HCT116 (cell line): ENCODE data around the gene APPBP2. TPM values are rescaled to one million over a fixed set of nuclear protein-coding genes. Genes with fewer than 3 reads are reported as not detected.
A peak's percentile ranks its signal among the peaks of the same experiment; 100 is the strongest.

Experiments
- ATAC-seq: fragments of 200-7000 bp; cut with Tn5 transposase; 2 replicates; pipeline ENCODE4 v1.9.1; 2020; ENCODE audit warnings: mild to moderate bottlenecking, moderate library complexity
- BruUV-seq: library from RNA; stranded (reverse); fragments of 400-500 nt; replicated peaks from 2 replicates; lab custom pipeline; 2021; lab: Mats Ljungman, UMichigan
- CTCF ChIA-PET: fragments of 300-600 bp; sonication (Branson Sonifier 250); formaldehyde crosslinking; loops from one replicate; lab custom pipeline; 2021; ENCODE audit warnings: antibody characterized with exemption; lab: Charles Lee
- POLR2A ChIA-PET: fragments of 300-600, 350-600 bp; sonication (Branson Sonifier 250); formaldehyde crosslinking; loops from one replicate; lab custom pipeline; 2021; ENCODE audit warnings: antibody characterized with exemption; lab: Charles Lee
- RAD21 ChIA-PET, 2 experiments: fragments of 300-600 bp; sonication (Branson Sonifier 250); formaldehyde crosslinking; loops; one replicate each; lab custom pipeline; 2023; ENCODE audit warnings: low total read pairs in 2 of 2; ENCODE audit not compliant: uncharacterized antibody in 2 of 2, unreplicated experiment in 2 of 2, low non-redundant PET in 1 of 2; lab: Charles Lee
- DNase-seq: peaks from one replicate; pipeline ENCODE4 v3.0.0-alpha.2; 2010; ENCODE audit warnings: low read depth, low spot score
- H2AFZ ChIP-seq: fragments of 200-600 bp; shearing (Covaris generic), sonication (generic); 2 replicates; pipeline ENCODE4 v1.6.1; 2017; ENCODE audit warnings: low read depth, mixed run types, mixed read lengths, antibody characterized with exemption, low read length; ENCODE audit not compliant: poor library complexity, severe bottlenecking
- H3K27ac ChIP-seq: 2 replicates; pipeline ENCODE4 v1.5.1; 2012; ENCODE audit warnings: low read depth, low read length
- H3K27me3 ChIP-seq: fragments of 200-600 bp; sonication (generic); 2 replicates; pipeline ENCODE4 v1.6.1; 2016; ENCODE audit warnings: mixed run types, low read length, mixed read lengths; ENCODE audit not compliant: insufficient read depth
- H3K36me3 ChIP-seq, 2 experiments: fragments of 200-500 bp in 1 of 2; fragments of 200-600 bp in 1 of 2; sonication (Bioruptor generic) in 1 of 2; sonication (generic) in 1 of 2; 2 replicates each; pipeline versions ENCODE4 v1.5.1 to v1.6.1; 2014 to 2016; ENCODE audit warnings: low read length in 2 of 2, inconsistent platforms in 1 of 2, mixed read lengths in 1 of 2, mixed run types in 1 of 2; ENCODE audit not compliant: insufficient read depth in 2 of 2, control insufficient read depth in 1 of 2
- H3K4me1 ChIP-seq, 2 experiments: fragments of 200-600 bp in 1 of 2; sonication (generic) in 1 of 2; 2 replicates each; pipeline versions ENCODE4 v1.5.1 to v1.6.1; 2012 to 2017; ENCODE audit warnings: low read length in 2 of 2, inconsistent platforms in 1 of 2, mild to moderate bottlenecking in 1 of 2, mixed read lengths in 1 of 2, mixed run types in 1 of 2, moderate library complexity in 1 of 2; ENCODE audit not compliant: insufficient read depth in 2 of 2, control insufficient read depth in 1 of 2
- H3K4me2 ChIP-seq: fragments of 200-600 bp; sonication (generic); 2 replicates; pipeline ENCODE4 v1.6.1; 2017; ENCODE audit warnings: mixed run types, low read length, mixed read lengths
- H3K4me3 ChIP-seq, 2 experiments: fragments of 200-600 bp in 1 of 2; sonication (generic) in 1 of 2; replicated peaks in 1 of 2; 2 replicates each; pipeline ENCODE4 v1.5.1; 2011 to 2016; ENCODE audit warnings: low read length in 2 of 2, control low read depth in 1 of 2, low read depth in 1 of 2, mild to moderate bottlenecking in 1 of 2, mixed read lengths in 1 of 2, mixed run types in 1 of 2
- H3K79me2 ChIP-seq: fragments of 200-600 bp; sonication (generic); 2 replicates; pipeline ENCODE4 v1.6.1; 2017; ENCODE audit warnings: mild to moderate bottlenecking, mixed run types, low read length, moderate library complexity, mixed read lengths; ENCODE audit not compliant: insufficient read depth
- H3K9ac ChIP-seq: fragments of 200-600 bp; sonication (generic); 2 replicates; pipeline ENCODE4 v1.6.1; 2016; ENCODE audit warnings: low read length, mixed read lengths
- H3K9me2 ChIP-seq: fragments of 200-600 bp; sonication (generic), shearing (Covaris generic); 2 replicates; pipeline ENCODE4 v1.6.1; 2017; ENCODE audit warnings: mixed run types, mild to moderate bottlenecking, moderate library complexity; ENCODE audit not compliant: insufficient read depth
- H3K9me3 ChIP-seq, 2 experiments: fragments of 200-500 bp in 1 of 2; fragments of 200-600 bp in 1 of 2; sonication (Bioruptor generic) in 1 of 2; sonication (generic) in 1 of 2; 2 replicates each; pipeline ENCODE4 v1.6.1; 2014 to 2017; ENCODE audit warnings: low read length in 2 of 2, mixed read lengths in 2 of 2, inconsistent platforms in 1 of 2, low read depth in 1 of 2, mild to moderate bottlenecking in 1 of 2, mixed run types in 1 of 2, moderate library complexity in 1 of 2; ENCODE audit not compliant: control insufficient read depth in 1 of 2, insufficient read depth in 1 of 2
- H4K20me1 ChIP-seq: fragments of 200-600 bp; sonication (generic), shearing (Covaris generic); 2 replicates; pipeline ENCODE4 v1.6.1; 2017; ENCODE audit warnings: mixed run types, mild to moderate bottlenecking, moderate library complexity; ENCODE audit not compliant: insufficient read depth
- CBX3 ChIP-seq: IDR thresholded peaks from 2 replicates; pipeline ENCODE4 v1.6.1; 2012; ENCODE audit warnings: low read depth
- CEBPB ChIP-seq: IDR thresholded peaks from 2 replicates; pipeline ENCODE4 v1.6.1; 2012; ENCODE audit warnings: low read depth
- CTCF ChIP-seq, 3 experiments: fragments of 200-600 bp in 1 of 3; sonication (generic) in 1 of 3; IDR thresholded peaks in 2 of 3; conservative IDR thresholded peaks in 1 of 3; 2 replicates each; pipeline ENCODE4 v1.5.1; 2012 to 2017; ENCODE audit warnings: low read depth in 2 of 3, low read length in 2 of 3, antibody characterized with exemption in 1 of 3, borderline replicate concordance in 1 of 3, control low read depth in 1 of 3, mild to moderate bottlenecking in 1 of 3, mixed read lengths in 1 of 3, mixed run types in 1 of 3, moderate library complexity in 1 of 3; ENCODE audit not compliant: insufficient read depth in 1 of 3
- EGR1 ChIP-seq: IDR thresholded peaks from 2 replicates; pipeline ENCODE4 v1.6.1; 2012; ENCODE audit warnings: low read depth
- ELF1 ChIP-seq: IDR thresholded peaks from 2 replicates; pipeline ENCODE4 v1.6.1; 2012; ENCODE audit warnings: low read depth, borderline replicate concordance
- POLR2A ChIP-seq: IDR thresholded peaks from 2 replicates; pipeline ENCODE4 v1.7.0; 2011; ENCODE audit warnings: borderline replicate concordance; ENCODE audit not compliant: insufficient read depth, insufficient read length; ENCODE audit errors: extremely low read depth
- POLR2AphosphoS5 ChIP-seq: IDR thresholded peaks from 2 replicates; pipeline ENCODE4 v1.6.1; 2011; ENCODE audit warnings: mild to moderate bottlenecking, low read depth, low read length, moderate library complexity
- SIN3A ChIP-seq: IDR thresholded peaks from 2 replicates; pipeline ENCODE4 v1.6.1; 2012; ENCODE audit warnings: low read depth
- SRF ChIP-seq: IDR thresholded peaks from 2 replicates; pipeline ENCODE4 v1.6.1; 2012; ENCODE audit warnings: low read depth
- TCF7L2 ChIP-seq: IDR thresholded peaks from 2 replicates; pipeline ENCODE4 v1.7.0; 2011; ENCODE audit warnings: borderline replicate concordance, inconsistent platforms; ENCODE audit not compliant: insufficient read depth, insufficient read length; ENCODE audit errors: extremely low read depth
- ZBTB33 ChIP-seq: IDR thresholded peaks from 2 replicates; pipeline ENCODE4 v1.6.1; 2011; ENCODE audit warnings: mild to moderate bottlenecking, low read length, moderate library complexity; ENCODE audit not compliant: insufficient replicate concordance; ENCODE audit errors: extremely low read depth
- ZNF274 ChIP-seq: fragments of 200-500 bp; sonication (Bioruptor generic); IDR thresholded peaks from 2 replicates; pipeline ENCODE4 v1.6.1; 2014; ENCODE audit warnings: mild to moderate bottlenecking, low read depth, low read length, inconsistent platforms
- intact Hi-C: fragments of 100-400 bp; cut with micrococcal nuclease; formaldehyde crosslinking; loops from 2 replicates; pipeline ENCODE4 v1.10.0; 2022
- total RNA-seq: library from RNA; stranded (reverse); gene quantifications from one replicate; pipeline ENCODE4 v1.2.1, GENCODE V29; 2021; ENCODE audit not compliant: unreplicated experiment
- TF ChIP-seq, protein P1 (sequence below): IDR thresholded peaks from 2 replicates; pipeline ENCODE4 v1.6.1; 2012

The APPBP2 gene
- total RNA-seq, 1 experiment from 2014 or later, result 35.8 TPM

DNA sequence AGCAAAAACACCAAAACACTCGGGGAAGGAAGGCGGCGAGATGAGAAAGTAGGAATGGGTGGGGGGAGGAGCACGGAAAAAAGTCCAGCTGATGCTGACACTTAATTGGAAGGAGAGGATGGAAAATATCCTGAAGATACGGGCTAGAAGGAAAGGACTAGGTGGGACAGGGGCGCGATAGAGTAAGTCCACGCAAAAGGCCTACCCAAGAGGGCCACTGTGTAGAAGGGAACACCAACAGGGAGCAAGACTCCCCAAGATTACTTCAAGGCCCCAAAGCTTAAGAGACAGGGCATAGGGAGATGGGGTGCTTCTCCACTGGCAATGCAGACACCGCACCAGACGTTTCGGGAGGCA is 736 bp downstream of the APPBP2 start:
- BruUV-seq, result no TSS peak
- peaks cover 5 to 7% of the 10 kb centered on the region in 2 experiments; a peak in 2 of 4 replicates for H3K36me3 ChIP-seq
- ChIA-PET CTCF (no interaction called here), RAD21 (no interaction called here), POLR2A (interaction anchor here (2.1 kb wide), 1 partner anchor 18 kb away, joined by 5 read pairs; no protein-coding TSS in a partner anchor)
- peak overlapping the region; percentile 83 for H3K9ac ChIP-seq
- TF ChIP-seq, protein P1, sequence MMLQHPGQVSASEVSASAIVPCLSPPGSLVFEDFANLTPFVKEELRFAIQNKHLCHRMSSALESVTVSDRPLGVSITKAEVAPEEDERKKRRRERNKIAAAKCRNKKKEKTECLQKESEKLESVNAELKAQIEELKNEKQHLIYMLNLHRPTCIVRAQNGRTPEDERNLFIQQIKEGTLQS, result no peak
- no peak for TF ChIP-seq POLR2A
- TF ChIP-seq TCF7L2, result peak; percentile 91
- TF ChIP-seq ELF1, result no peak
- no peak for TF ChIP-seq CEBPB
- TF ChIP-seq ZNF274, result no peak
- TF ChIP-seq SRF, result no peak
- TF ChIP-seq POLR2AphosphoS5, result no peak
- no peak for TF ChIP-seq CBX3
- H3K4me2 ChIP-seq, result peak overlapping the region; percentile 87
- ATAC-seq, result peak; percentile 20; the same call in 1 of the 2 replicates
- peak overlapping the region; percentile 91 for H3K27ac ChIP-seq
- intact Hi-C loops, result no loop called here
- no peaks in the 10 kb centered on the region for H3K9me2 ChIP-seq
- peaks cover 61% of the 10 kb centered on the region for H3K79me2 ChIP-seq
- no peaks in the 10 kb centered on the region for H3K9me3 ChIP-seq
- no peak overlapping the region for H2AFZ ChIP-seq
- peaks cover 9 to 17% of the 10 kb centered on the region in 2 experiments for H3K4me1 ChIP-seq
- H4K20me1 ChIP-seq, result no peaks in the 10 kb centered on the region
- DNase-seq, result no peak
- H3K4me3 ChIP-seq, result peak overlapping the region; percentile 85 to 92
- no peaks in the 10 kb centered on the region for H3K27me3 ChIP-seq

GRCh38 chr17:60524463-60525327 is 1.3 kb downstream of the APPBP2 start:
- Histone ChIP-seq H3K9me3 (no peaks in the 10 kb centered on the region), H3K27ac (peak overlapping the region; percentile 91), H3K36me3 (peaks cover 7% of the 10 kb centered on the region in 2 experiments; a peak in 2 of 4 replicates), H3K4me3 (peak overlapping the region; percentile 85 to 92), H3K79me2 (peaks cover 67% of the 10 kb centered on the region), H3K4me1 (peaks cover 9 to 17% of the 10 kb centered on the region in 2 experiments), H3K9ac (peak overlapping the region; percentile 83), H4K20me1 (no peaks in the 10 kb centered on the region), H3K4me2 (peak overlapping the region; percentile 87), H3K9me2 (no peaks in the 10 kb centered on the region), H3K27me3 (no peaks in the 10 kb centered on the region), H2AFZ (no peak overlapping the region)
- no peak for ATAC-seq
- intact Hi-C loops, result no loop called here
- ChIA-PET POLR2A (interaction anchor here (0.7 to 2.1 kb wide), 3 partner anchors 18 to 51 kb away, joined by 3 to 6 read pairs (median 5); no protein-coding TSS in a partner anchor), CTCF (no interaction called here), RAD21 (no interaction called here)
- BruUV-seq, result TSS peak; percentile 46
- DNase-seq, result no peak
- TF ChIP-seq SIN3A, result 0 out of 2 replicates have a peak, but pooled peaks have one; percentile 5
- TF ChIP-seq ELF1, result 0 out of 2 replicates have a peak, but pooled peaks have one; percentile 14
- TF ChIP-seq, protein P1, result no peak
- TF ChIP-seq SRF, result no peak
- TF ChIP-seq EGR1, result no peak
- no peak for TF ChIP-seq POLR2AphosphoS5
- TF ChIP-seq ZNF274, result no peak
- no peak for TF ChIP-seq ZBTB33
- no peak for TF ChIP-seq CTCF (IDR thresholded peaks at IDR 0.05 in 2 of 3, conservative IDR thresholded peaks at IDR 0.05 in 1 of 3; ENCODE audit: borderline replicate concordance in 1 of 3, insufficient read depth in 1 of 3, low read depth in 2 of 3, low read length in 2 of 3)
